C4-2B (cell line): Measurements from ENCODE around the gene LAMA2.

ENCODE experiments used
- ZFX ChIP-seq: fragments of 450-650 bp; IDR thresholded peaks from 2 replicates; pipeline ENCODE4 v1.6.1; 2017
- TF ChIP-seq, protein P1 (sequence below): fragments of 450-650 bp; conservative IDR thresholded peaks from 2 replicates; pipeline ENCODE4 v1.5.1; 2017; ENCODE audit warnings: mild to moderate bottlenecking

DNA sequence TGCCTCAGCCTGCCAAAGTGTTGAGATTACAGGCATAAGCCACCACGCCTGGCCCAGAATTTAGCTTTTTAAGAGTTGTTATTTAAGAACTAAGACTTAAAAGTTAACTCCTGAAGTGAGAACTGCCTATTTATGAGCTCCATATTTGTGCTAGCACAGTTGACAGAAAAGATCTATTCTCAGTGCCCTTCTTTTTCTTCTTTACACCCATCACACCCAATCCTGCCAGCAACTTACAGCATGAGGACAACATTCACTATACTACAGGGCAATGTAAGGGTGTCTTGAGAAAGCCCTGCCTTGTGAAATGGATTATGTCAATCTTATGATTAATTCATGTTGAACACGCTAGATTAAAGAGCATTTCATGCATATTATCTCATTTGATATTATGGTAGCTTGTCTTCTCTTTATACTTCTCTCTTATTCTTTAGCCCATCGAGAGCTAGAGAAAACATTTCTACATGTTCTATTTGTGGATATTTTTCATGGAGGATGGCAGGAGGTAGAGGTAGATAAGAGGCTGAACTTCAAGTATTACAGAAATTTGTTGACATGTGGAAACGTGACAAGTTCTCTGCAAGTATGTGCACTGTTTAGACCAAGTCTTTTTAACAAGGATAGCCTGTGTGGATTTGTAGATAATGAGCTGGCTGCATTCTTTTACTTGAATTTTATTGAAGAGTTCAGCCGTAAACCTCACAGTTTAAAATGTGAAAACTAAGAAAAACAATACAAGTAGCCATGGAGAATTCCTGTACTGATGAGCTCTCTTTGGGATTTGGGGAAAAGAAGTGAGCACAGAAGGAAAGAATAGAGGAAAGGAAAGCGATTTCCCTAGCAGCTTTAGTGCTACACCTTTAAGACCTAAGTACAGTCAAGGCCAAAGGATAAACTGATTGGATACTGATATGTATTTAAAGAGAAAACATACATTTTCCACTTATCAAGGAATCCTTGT lies 614.8 kb downstream of the LAMA2 start:
- TF ChIP-seq, protein P1, sequence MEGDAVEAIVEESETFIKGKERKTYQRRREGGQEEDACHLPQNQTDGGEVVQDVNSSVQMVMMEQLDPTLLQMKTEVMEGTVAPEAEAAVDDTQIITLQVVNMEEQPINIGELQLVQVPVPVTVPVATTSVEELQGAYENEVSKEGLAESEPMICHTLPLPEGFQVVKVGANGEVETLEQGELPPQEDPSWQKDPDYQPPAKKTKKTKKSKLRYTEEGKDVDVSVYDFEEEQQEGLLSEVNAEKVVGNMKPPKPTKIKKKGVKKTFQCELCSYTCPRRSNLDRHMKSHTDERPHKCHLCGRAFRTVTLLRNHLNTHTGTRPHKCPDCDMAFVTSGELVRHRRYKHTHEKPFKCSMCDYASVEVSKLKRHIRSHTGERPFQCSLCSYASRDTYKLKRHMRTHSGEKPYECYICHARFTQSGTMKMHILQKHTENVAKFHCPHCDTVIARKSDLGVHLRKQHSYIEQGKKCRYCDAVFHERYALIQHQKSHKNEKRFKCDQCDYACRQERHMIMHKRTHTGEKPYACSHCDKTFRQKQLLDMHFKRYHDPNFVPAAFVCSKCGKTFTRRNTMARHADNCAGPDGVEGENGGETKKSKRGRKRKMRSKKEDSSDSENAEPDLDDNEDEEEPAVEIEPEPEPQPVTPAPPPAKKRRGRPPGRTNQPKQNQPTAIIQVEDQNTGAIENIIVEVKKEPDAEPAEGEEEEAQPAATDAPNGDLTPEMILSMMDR, result no peak
- no peak for TF ChIP-seq ZFX
